Right kidney (tissue), 1 donor: ENCODE measurements around the gene P2RY11.

Experiments
- DNase-seq: peaks from one replicate; pipeline ENCODE4 v3.0.0-alpha.2; 2016

Gene P2RY11

GRCh38 chr19:10139952-10140351, 28.5 kb downstream of the P2RY11 start:
- DNase-seq = no peak

GRCh38 chr19:10141479-10141878, 30.0 kb downstream of the P2RY11 start:
- no peak for DNase-seq

GRCh38 chr19:10141973-10142372, 30.5 kb downstream of the P2RY11 start:
- no peak for DNase-seq

GRCh38 chr19:10142701-10143375, 31.3 kb downstream of the P2RY11 start:
- DNase-seq = no peak

GRCh38 chr19:10143681-10144080, 32.2 kb downstream of the P2RY11 start:
- no peak for DNase-seq

GRCh38 chr19:10144361-10144760, 32.9 kb downstream of the P2RY11 start:
- DNase-seq = no peak

GRCh38 chr19:10145031-10145430, 33.5 kb downstream of the P2RY11 start:
- no peak for DNase-seq

GRCh38 chr19:10146142-10146541, 34.6 kb downstream of the P2RY11 start:
- DNase-seq = no peak

- DNase-seq = no peak
These were observed 37.9 kb downstream of the P2RY11 start for GRCh38 chr19:10149427-10149826.

GRCh38 chr19:10151521-10151920, 40.0 kb downstream of the P2RY11 start:
- DNase-seq = no peak

- no peak for DNase-seq
These were observed 40.6 kb downstream of the P2RY11 start for GRCh38 chr19:10152100-10152499.

- DNase-seq = no peak
These were observed 44.3 kb downstream of the P2RY11 start for GRCh38 chr19:10155839-10156238.

GRCh38 chr19:10158071-10158470, 46.6 kb downstream of the P2RY11 start:
- DNase-seq = no peak

- no peak for DNase-seq
These were observed 47.0 kb downstream of the P2RY11 start for GRCh38 chr19:10158485-10158884.

- no peak for DNase-seq
These were observed 48.1 kb downstream of the P2RY11 start for GRCh38 chr19:10159610-10160009.

GRCh38 chr19:10163536-10163935, 52.0 kb downstream of the P2RY11 start:
- no peak for DNase-seq
